MCF 10A (cell line): Measurements from ENCODE around the gene MCIDAS. TPM values are rescaled to one million over a fixed set of nuclear protein-coding genes. Genes with fewer than 3 reads are reported as not detected.

Experiments
- BruUV-seq: library from RNA; stranded (reverse); fragments of 400-500 nt; replicated peaks from 2 replicates; lab custom pipeline; 2021; lab: Mats Ljungman, UMichigan
- CTCF ChIA-PET: fragments of 300-600 bp; sonication (Branson Sonifier 250); formaldehyde crosslinking; extraction: SDS; loops from one replicate; lab custom pipeline; 2021; ENCODE audit warnings: antibody characterized with exemption, inconsistent platforms; lab: Yijun Ruan, JAX
- POLR2A ChIA-PET: fragments of 300-600, 350-650 bp; sonication (Branson Sonifier 250); formaldehyde crosslinking; extraction: SDS; loops from one replicate; lab custom pipeline; 2020; ENCODE audit warnings: antibody characterized with exemption, inconsistent platforms; lab: Yijun Ruan, JAX
- DNase-seq: peaks from one replicate; pipeline ENCODE4 v3.0.0-alpha.2; 2018; ENCODE audit not compliant: unreplicated experiment
- H3K27ac Mint-ChIP-seq: one replicate; pipeline ENCODE4 v1.8.0; 2022; ENCODE audit warnings: mild to moderate bottlenecking, low read depth, mixed read lengths; ENCODE audit not compliant: unreplicated experiment
- H3K27me3 Mint-ChIP-seq: one replicate; pipeline ENCODE4 v1.8.0; 2022; ENCODE audit warnings: mixed read lengths; ENCODE audit not compliant: insufficient read depth, unreplicated experiment
- H3K36me3 Mint-ChIP-seq: one replicate; pipeline ENCODE4 v1.8.0; 2022; ENCODE audit warnings: mild to moderate bottlenecking, moderate library complexity, mixed read lengths; ENCODE audit not compliant: insufficient read depth, unreplicated experiment
- H3K4me1 Mint-ChIP-seq: one replicate; pipeline ENCODE4 v1.8.0; 2022; ENCODE audit warnings: mixed read lengths; ENCODE audit not compliant: insufficient read depth, unreplicated experiment
- H3K4me3 Mint-ChIP-seq: one replicate; pipeline ENCODE4 v1.8.0; 2022; ENCODE audit warnings: mild to moderate bottlenecking, moderate library complexity, mixed read lengths; ENCODE audit not compliant: unreplicated experiment
- H3K9me3 Mint-ChIP-seq: one replicate; pipeline ENCODE4 v1.8.0; 2022; ENCODE audit warnings: mixed read lengths; ENCODE audit not compliant: unreplicated experiment
- CTCF ChIP-seq: fragments of 200-600 bp; IDR thresholded peaks from one replicate; pipeline ENCODE4 v1.8.0; 2022; ENCODE audit warnings: antibody characterized with exemption, mild to moderate bottlenecking; ENCODE audit not compliant: unreplicated experiment
- intact Hi-C: fragments of 100-400 bp; cut with micrococcal nuclease; formaldehyde crosslinking; loops from 2 replicates; pipeline ENCODE4 v1.14.1; 2022
- total RNA-seq: library from RNA; stranded (reverse); gene quantifications from 2 replicates; pipeline ENCODE4 v1.2.3, GENCODE V29; 2022

Gene MCIDAS
- total RNA-seq, 1 experiment from 2014 or later, result 1.8 TPM

DNA sequence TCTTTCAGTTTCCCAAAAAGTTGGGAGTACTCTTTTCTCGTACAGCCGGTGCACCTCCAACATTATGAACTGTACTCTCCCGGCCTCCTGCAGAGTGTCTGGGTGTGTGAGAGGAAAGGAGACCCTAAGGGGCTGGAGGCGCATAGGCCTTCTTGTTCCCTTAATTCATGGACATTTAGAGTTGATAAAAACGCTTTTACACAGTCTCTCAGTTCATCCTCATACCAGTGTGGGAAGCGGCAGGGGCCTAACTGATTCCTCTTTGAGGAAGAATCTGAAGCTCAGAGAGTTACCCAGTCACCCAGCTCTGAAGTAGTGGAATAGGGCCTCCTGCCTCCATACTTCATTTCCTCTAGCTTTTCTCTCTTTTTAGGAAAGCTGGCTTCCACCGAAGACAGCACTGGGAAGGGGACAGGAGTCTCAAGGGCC is 3.3 kb downstream of the MCIDAS start:
- TF ChIP-seq CTCF, result no peak
- CTCF ChIA-PET, result interaction anchor here (0.5 to 2.3 kb wide), 3 partner anchors 9 to 286 kb away, joined by 3 to 7 read pairs (median 4); no protein-coding TSS in a partner anchor
- Mint-ChIP-seq H3K27me3 (no peaks in the 10 kb centered on the region), H3K9me3 (no peaks in the 10 kb centered on the region), H3K4me3 (no peak overlapping the region), H3K36me3 (no peaks in the 10 kb centered on the region), H3K27ac (no peak overlapping the region), H3K4me1 (no peaks in the 10 kb centered on the region)
- no TSS peak for BruUV-seq
- intact Hi-C loops, result no loop called here
- POLR2A ChIA-PET, result interaction anchor here (1.9 kb wide), 1 partner anchor 10 kb away, joined by 8 read pairs; the partner anchor contains the start of gene CCNO
- DNase-seq, result no peak

- Mint-ChIP-seq H3K27ac (no peak overlapping the region), H3K9me3 (no peaks in the 10 kb centered on the region), H3K36me3 (no peaks in the 10 kb centered on the region), H3K4me3 (no peak overlapping the region), H3K27me3 (no peaks in the 10 kb centered on the region), H3K4me1 (no peaks in the 10 kb centered on the region)
- ChIA-PET POLR2A (no interaction called here), CTCF (interaction anchor here (0.5 to 2.3 kb wide), 3 partner anchors 9 to 285 kb away, joined by 3 to 7 read pairs (median 4); no protein-coding TSS in a partner anchor)
- intact Hi-C loops, result no loop called here
- TF ChIP-seq CTCF, result no peak
- no TSS peak for BruUV-seq
- no peak for DNase-seq
These were observed 3.9 kb downstream of the MCIDAS start for GRCh38 chr5:55222985-55223811.

GRCh38 chr5:55222092-55222984 is 4.8 kb downstream of the MCIDAS start:
- intact Hi-C loops, result no loop called here
- Mint-ChIP-seq H3K4me3 (no peak overlapping the region), H3K36me3 (no peaks in the 10 kb centered on the region), H3K9me3 (no peaks in the 10 kb centered on the region), H3K4me1 (no peaks in the 10 kb centered on the region), H3K27me3 (no peaks in the 10 kb centered on the region), H3K27ac (no peak overlapping the region)
- no peak for TF ChIP-seq CTCF
- ChIA-PET CTCF (interaction anchor here (2.3 kb wide), 1 partner anchor 10 kb away, joined by 7 read pairs; no protein-coding TSS in a partner anchor), POLR2A (interaction anchor here (0.6 kb wide), 1 partner anchor 378 kb away, joined by 4 read pairs; no protein-coding TSS in a partner anchor)
- no TSS peak for BruUV-seq
- DNase-seq, result no peak
